Measurements from ENCODE around the gene ACP5.

Gene ACP5

GRCh38 chr19:11563532-11563931, 13.9 kb downstream of the ACP5 start:
- Histone ChIP-seq H3K36me3 (ENCODE audit: control insufficient read depth, insufficient read depth, low read length) (no peaks in the 10 kb centered on the region), H3K27ac (ENCODE audit: insufficient read depth, low read length, poor library complexity, severe bottlenecking) (no peak overlapping the region), H3K4me3 (ENCODE audit: insufficient read depth, low read depth, low read length, poor library complexity, severe bottlenecking) (no peak overlapping the region), H3K4me1 (ENCODE audit: control insufficient read depth, insufficient read depth, low read length, poor library complexity, severe bottlenecking) (peaks cover 6% of the 10 kb centered on the region), H3K9me3 (ENCODE audit: control insufficient read depth, low read length) (no peaks in the 10 kb centered on the region), H3K27me3 (replicated peaks; ENCODE audit: control insufficient read depth, insufficient read depth, low read length, poor library complexity, severe bottlenecking) (no peaks in the 10 kb centered on the region)
- DNase-seq = no peak

- Histone ChIP-seq H3K36me3 (ENCODE audit: control insufficient read depth, insufficient read depth, low read length) (peaks cover 2% of the 10 kb centered on the region), H3K27me3 (replicated peaks; ENCODE audit: control insufficient read depth, insufficient read depth, low read length, poor library complexity, severe bottlenecking) (no peaks in the 10 kb centered on the region), H3K9me3 (ENCODE audit: control insufficient read depth, low read length) (no peaks in the 10 kb centered on the region), H3K4me1 (ENCODE audit: control insufficient read depth, insufficient read depth, low read length, poor library complexity, severe bottlenecking) (peaks cover 15% of the 10 kb centered on the region), H3K4me3 (ENCODE audit: insufficient read depth, low read depth, low read length, poor library complexity, severe bottlenecking) (no peak overlapping the region), H3K27ac (ENCODE audit: insufficient read depth, low read length, poor library complexity, severe bottlenecking) (no peak overlapping the region)
- DNase-seq = peak in 2 of 3 donors; percentile 11 to 34
Observed at GRCh38 chr19:11560404-11561051, 16.9 kb downstream of the ACP5 start.

DNA sequence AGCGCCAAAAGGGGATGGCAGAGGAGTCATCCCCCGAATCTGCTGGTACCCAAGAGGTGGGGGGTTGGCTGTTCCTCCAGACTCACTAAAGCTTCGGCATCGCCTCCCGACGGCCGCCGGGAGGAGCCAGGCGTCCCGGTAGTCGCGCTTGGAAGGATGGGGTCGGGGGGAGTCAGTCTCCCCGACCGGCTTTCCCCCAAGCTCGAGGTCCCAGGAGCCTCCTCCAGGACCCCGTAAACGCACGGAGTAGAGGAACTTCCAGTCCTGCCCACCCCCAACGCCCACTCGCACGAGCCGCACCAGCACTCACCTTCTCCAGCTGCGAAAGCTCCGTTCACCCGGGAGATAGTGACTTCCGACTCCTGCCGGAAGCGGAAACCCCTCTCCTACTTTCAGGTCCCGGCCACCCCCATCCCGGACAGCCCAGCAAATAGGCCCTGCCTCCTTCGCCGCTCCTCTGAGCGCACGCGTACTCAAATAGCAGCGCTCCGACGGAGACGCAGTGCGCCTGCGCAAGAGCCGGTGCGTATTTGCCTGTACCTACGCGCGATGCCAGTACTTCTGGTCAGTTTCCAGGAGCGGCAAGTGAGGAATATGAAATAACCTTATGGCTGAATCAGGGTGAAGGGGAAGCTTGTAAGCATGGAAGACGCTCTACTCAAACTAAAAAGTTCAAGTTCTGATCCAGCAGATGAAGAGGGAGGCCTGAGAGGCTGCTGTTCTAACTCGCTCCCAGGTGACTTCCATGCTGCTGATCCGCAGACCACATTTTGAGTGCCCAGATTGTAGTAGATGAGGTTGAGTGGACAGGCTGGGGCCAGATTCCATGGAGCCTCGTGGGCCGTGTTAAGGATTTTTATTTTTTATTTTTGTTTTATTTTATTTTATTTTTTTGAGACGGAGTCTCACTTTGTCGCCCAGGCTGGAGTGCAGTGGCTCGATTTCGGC, 18.3 kb downstream of the ACP5 start, which contains the start of gene ELOF1:
TSS of gene ELOF1 (minus strand) at position 350 of the 948 bp plus-strand sequence. CDS start 4,883 bp downstream, outside the sequence.
- Histone ChIP-seq H3K36me3 (ENCODE audit: control insufficient read depth, insufficient read depth, low read length) (peaks cover 10% of the 10 kb centered on the region), H3K27me3 (replicated peaks; ENCODE audit: control insufficient read depth, insufficient read depth, low read length, poor library complexity, severe bottlenecking) (no peaks in the 10 kb centered on the region), H3K9me3 (ENCODE audit: control insufficient read depth, low read length) (no peaks in the 10 kb centered on the region), H3K4me3 (ENCODE audit: insufficient read depth, low read depth, low read length, poor library complexity, severe bottlenecking) (peak within 1 kb of the TSS; percentile 79), H3K4me1 (ENCODE audit: control insufficient read depth, insufficient read depth, low read length, poor library complexity, severe bottlenecking) (peaks cover 15% of the 10 kb centered on the region), H3K27ac (ENCODE audit: insufficient read depth, low read length, poor library complexity, severe bottlenecking) (peak within 1 kb of the TSS; percentile 47)
- DNase-seq = peak; percentile 92 to 96 (median 92)

DNA sequence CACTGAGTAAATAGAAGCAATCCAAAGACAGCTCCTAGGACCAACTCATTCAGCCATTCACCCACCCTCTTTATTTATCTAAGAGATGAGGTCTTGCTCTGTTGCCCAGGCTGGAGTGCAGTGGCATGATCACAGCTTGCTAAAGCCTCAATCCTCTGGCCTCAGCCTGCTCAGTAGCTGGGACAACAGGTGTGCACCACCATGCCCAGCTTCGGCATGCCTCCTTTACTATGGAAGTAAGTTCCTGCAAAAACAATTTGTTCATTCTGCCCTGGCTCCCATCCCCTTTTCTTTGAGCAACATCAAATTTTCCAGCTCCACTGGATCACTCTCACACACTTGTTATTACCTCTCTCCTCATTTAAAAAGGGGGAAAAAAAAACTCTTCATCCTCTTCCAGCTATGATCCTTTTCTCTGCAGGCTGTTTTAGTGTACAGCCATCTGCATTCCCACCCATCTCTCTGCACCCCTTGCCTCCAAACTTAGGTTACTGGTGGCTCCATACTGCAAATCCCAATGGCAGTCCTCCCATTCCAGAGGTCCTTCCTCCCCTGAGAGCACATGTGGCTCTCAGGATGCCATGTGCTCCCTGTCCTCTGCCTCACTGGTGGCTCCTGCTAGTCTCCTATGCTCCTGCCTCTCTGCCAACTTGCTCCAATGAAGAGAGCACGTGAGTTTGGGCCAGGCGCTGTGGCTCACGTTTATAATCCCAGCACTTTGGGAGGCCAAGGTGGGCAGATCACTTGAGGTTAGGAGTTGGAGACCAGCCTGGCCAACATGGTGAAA, 20.6 kb downstream of the ACP5 start:
- Histone ChIP-seq H3K27ac (ENCODE audit: insufficient read depth, low read length, poor library complexity, severe bottlenecking) (no peak overlapping the region), H3K4me3 (ENCODE audit: insufficient read depth, low read depth, low read length, poor library complexity, severe bottlenecking) (no peak overlapping the region), H3K36me3 (ENCODE audit: control insufficient read depth, insufficient read depth, low read length) (peaks cover 29% of the 10 kb centered on the region), H3K27me3 (replicated peaks; ENCODE audit: control insufficient read depth, insufficient read depth, low read length, poor library complexity, severe bottlenecking) (no peaks in the 10 kb centered on the region), H3K4me1 (ENCODE audit: control insufficient read depth, insufficient read depth, low read length, poor library complexity, severe bottlenecking) (peaks cover 15% of the 10 kb centered on the region), H3K9me3 (ENCODE audit: control insufficient read depth, low read length) (no peaks in the 10 kb centered on the region)
- DNase-seq = no peak

GRCh38 chr19:11555246-11555645, 22.2 kb downstream of the ACP5 start:
- no peak for DNase-seq
- no peaks in the 10 kb centered on the region for H3K9me3 ChIP-seq (ENCODE audit: control insufficient read depth, low read length)
- H3K27me3 ChIP-seq (replicated peaks; ENCODE audit: control insufficient read depth, insufficient read depth, low read length, poor library complexity, severe bottlenecking) = no peaks in the 10 kb centered on the region
- H3K4me1 ChIP-seq (ENCODE audit: control insufficient read depth, insufficient read depth, low read length, poor library complexity, severe bottlenecking) = peaks cover 15% of the 10 kb centered on the region
- peaks cover 29% of the 10 kb centered on the region for H3K36me3 ChIP-seq (ENCODE audit: control insufficient read depth, insufficient read depth, low read length)
- no peak overlapping the region for H3K4me3 ChIP-seq (ENCODE audit: insufficient read depth, low read depth, low read length, poor library complexity, severe bottlenecking)
- no peak overlapping the region for H3K27ac ChIP-seq (ENCODE audit: insufficient read depth, low read length, poor library complexity, severe bottlenecking)

GRCh38 chr19:11554160-11554559, 23.3 kb downstream of the ACP5 start:
- Histone ChIP-seq H3K27me3 (replicated peaks; ENCODE audit: control insufficient read depth, insufficient read depth, low read length, poor library complexity, severe bottlenecking) (no peaks in the 10 kb centered on the region), H3K27ac (ENCODE audit: insufficient read depth, low read length, poor library complexity, severe bottlenecking) (no peak overlapping the region), H3K4me1 (ENCODE audit: control insufficient read depth, insufficient read depth, low read length, poor library complexity, severe bottlenecking) (peaks cover 10% of the 10 kb centered on the region), H3K36me3 (ENCODE audit: control insufficient read depth, insufficient read depth, low read length) (peaks cover 29% of the 10 kb centered on the region), H3K4me3 (ENCODE audit: insufficient read depth, low read depth, low read length, poor library complexity, severe bottlenecking) (no peak overlapping the region), H3K9me3 (ENCODE audit: control insufficient read depth, low read length) (no peaks in the 10 kb centered on the region)
- DNase-seq = no peak

GRCh38 chr19:11552666-11553372, 24.6 kb downstream of the ACP5 start:
- no peak overlapping the region for H3K4me3 ChIP-seq (ENCODE audit: insufficient read depth, low read depth, low read length, poor library complexity, severe bottlenecking)
- H3K9me3 ChIP-seq (ENCODE audit: control insufficient read depth, low read length) = no peaks in the 10 kb centered on the region
- H3K27me3 ChIP-seq (replicated peaks; ENCODE audit: control insufficient read depth, insufficient read depth, low read length, poor library complexity, severe bottlenecking) = no peaks in the 10 kb centered on the region
- peaks cover 2% of the 10 kb centered on the region for H3K4me1 ChIP-seq (ENCODE audit: control insufficient read depth, insufficient read depth, low read length, poor library complexity, severe bottlenecking)
- peaks cover 29% of the 10 kb centered on the region for H3K36me3 ChIP-seq (ENCODE audit: control insufficient read depth, insufficient read depth, low read length)
- DNase-seq = no peak
- H3K27ac ChIP-seq (ENCODE audit: insufficient read depth, low read length, poor library complexity, severe bottlenecking) = no peak overlapping the region

GRCh38 chr19:11551603-11552235, 25.7 kb downstream of the ACP5 start:
- no peaks in the 10 kb centered on the region for H3K27me3 ChIP-seq (replicated peaks; ENCODE audit: control insufficient read depth, insufficient read depth, low read length, poor library complexity, severe bottlenecking)
- DNase-seq = no peak
- no peak overlapping the region for H3K4me3 ChIP-seq (ENCODE audit: insufficient read depth, low read depth, low read length, poor library complexity, severe bottlenecking)
- H3K9me3 ChIP-seq (ENCODE audit: control insufficient read depth, low read length) = no peaks in the 10 kb centered on the region
- H3K27ac ChIP-seq (ENCODE audit: insufficient read depth, low read length, poor library complexity, severe bottlenecking) = no peak overlapping the region
- no peaks in the 10 kb centered on the region for H3K4me1 ChIP-seq (ENCODE audit: control insufficient read depth, insufficient read depth, low read length, poor library complexity, severe bottlenecking)
- peaks cover 29% of the 10 kb centered on the region for H3K36me3 ChIP-seq (ENCODE audit: control insufficient read depth, insufficient read depth, low read length)

- Histone ChIP-seq H3K4me3 (ENCODE audit: insufficient read depth, low read depth, low read length, poor library complexity, severe bottlenecking) (no peak overlapping the region), H3K27me3 (replicated peaks; ENCODE audit: control insufficient read depth, insufficient read depth, low read length, poor library complexity, severe bottlenecking) (no peaks in the 10 kb centered on the region), H3K9me3 (ENCODE audit: control insufficient read depth, low read length) (no peaks in the 10 kb centered on the region), H3K27ac (ENCODE audit: insufficient read depth, low read length, poor library complexity, severe bottlenecking) (no peak overlapping the region), H3K4me1 (ENCODE audit: control insufficient read depth, insufficient read depth, low read length, poor library complexity, severe bottlenecking) (no peaks in the 10 kb centered on the region), H3K36me3 (ENCODE audit: control insufficient read depth, insufficient read depth, low read length) (peaks cover 24% of the 10 kb centered on the region)
- DNase-seq = no peak
Observed at GRCh38 chr19:11550265-11550664, 27.2 kb downstream of the ACP5 start.
